HG03097 (cell line): Measurements from ENCODE around the gene PBX1.

ENCODE experiments used
- ATAC-seq: cut with Tn5 transposase; IDR thresholded peaks from one replicate; pipeline ENCODE4 v1.9.1; 2021; ENCODE audit not compliant: unreplicated experiment, low FRiP score

Gene PBX1

DNA sequence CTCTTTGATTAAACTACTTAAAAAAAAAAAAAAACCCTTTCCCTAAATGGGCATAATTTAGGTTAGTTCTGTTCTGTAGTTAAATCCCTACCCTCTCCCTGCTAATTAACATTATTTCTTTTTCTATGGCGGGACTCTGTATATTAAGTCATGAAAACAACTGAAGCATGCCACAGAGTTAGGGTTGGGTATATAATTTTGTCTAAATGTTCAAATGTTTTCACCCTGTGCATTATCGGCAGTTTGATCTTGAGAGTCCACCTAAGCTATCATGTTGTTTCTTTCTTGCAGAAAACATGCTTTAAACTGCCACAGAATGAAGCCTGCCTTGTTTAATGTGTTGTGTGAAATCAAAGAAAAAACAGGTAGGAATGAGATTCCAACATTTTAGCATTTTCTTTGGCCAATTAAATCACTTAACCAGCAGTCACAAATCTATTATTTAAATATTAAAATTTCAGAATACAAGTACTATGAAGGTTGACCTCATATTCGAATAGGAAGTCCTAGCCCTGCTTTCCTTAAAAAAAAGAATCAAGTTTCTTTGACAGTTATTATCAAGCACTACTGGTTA lies 4.0 kb downstream of the PBX1 start:
- ATAC-seq, result no peak

DNA sequence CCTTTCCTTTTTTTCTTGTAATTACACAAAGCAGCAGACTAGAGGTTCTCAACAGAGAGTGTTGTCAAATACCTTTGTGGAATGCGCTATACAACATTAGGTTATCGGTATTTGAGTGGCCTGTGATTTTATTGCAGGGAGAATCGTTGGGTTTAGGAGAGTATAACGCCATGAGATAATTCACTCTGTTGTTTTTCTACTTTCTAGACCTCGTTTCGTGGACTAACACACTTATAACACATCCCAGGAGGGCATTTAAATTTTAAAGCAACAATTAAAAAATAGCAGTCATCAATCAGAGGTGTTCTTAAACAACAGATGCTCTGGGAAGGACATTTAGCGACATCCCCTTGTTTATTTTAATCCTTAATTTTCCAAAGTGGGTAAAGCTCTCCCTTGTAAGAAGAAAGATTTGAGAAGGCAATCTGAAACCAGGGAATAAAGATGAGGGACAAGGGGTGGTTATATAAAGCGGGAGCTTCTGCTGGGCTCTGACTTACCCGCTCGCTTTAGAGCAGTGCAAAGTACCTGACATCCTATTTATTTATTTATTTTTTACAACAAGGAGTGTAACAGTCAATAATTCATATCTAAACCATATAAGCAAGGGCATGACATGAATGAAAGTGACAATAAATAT lies 4.9 kb downstream of the PBX1 start:
- no peak for ATAC-seq

DNA sequence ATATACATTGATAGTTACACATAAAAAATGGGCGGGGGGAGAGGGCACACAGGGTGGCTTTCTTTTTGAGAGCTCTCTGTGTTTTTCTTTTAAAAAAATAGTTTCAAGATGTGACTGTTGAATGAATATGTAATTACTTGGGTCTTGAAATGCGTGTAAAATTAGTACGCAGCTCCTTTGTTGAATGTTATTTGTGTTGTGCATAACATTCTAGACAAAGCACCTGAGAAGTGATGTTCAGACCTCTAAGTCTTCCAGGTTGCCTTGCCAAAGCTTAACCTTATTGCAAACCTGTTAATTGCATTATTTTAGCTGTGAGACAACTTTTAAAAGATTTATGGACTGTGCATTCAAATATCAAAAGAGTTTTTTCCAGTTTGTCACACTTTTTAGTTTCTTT lies 5.4 kb downstream of the PBX1 start:
- ATAC-seq, result no peak

- no peak for ATAC-seq
Measured at GRCh38 chr1:164565357-164565756, 6.4 kb downstream of the PBX1 start.

DNA sequence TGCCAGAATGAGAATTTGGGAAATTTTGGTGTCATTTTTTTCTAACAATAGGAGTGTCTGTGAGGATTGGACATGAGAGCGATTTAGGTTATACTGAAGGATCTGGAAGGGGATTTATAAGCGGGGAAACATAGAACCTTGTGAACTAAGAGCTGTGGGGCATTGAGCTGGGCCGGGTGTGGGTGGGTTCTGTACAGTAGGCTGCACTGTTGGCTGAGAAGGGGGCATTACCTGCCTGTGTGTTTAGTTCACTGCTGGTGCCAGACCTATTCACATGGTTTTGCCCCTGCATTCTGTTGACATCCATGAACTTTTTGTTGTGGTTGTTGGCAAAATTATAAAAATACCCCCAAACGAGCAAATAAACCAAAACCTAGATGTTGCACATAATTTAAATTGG lies 8.8 kb downstream of the PBX1 start:
- no peak for ATAC-seq

DNA sequence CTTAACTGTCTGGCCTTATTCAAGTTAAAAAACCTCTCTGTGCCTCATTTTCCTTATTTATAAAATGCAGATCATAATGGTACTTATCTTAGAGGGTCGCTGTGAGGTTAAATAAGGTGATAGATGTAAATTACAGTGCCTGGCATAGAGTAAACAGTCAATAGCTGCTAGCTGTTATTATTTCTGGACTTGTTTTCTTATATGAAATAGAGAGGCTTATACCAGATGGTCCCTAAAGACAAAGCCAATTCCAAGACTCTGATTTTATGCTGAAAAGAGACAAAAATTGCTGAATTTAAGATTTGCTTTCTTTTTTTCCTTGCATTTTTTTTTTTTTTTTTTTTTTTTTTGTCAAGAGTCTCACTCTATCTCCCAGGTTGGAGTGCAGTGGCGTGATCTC lies 10.3 kb downstream of the PBX1 start:
- no peak for ATAC-seq

DNA sequence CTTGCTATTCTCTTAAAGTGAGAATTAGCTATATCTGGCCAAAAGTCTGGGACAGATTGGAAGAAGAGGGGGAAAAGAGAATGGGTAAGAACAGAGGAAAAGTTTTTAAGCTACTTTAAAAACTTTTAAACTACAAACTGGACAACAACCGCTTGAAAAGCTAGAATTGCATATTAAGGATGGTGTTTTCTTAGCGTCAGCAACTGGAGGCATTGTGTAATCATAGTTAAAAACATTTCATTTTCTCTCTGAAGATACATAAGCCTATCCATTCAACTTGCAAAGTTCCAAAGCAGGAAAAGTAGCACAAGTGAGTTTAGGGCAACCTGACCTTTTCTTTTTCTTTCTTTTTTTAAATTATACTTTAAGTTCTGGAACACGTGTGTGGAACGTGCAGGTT lies 10.9 kb downstream of the PBX1 start:
- ATAC-seq, result no peak

DNA sequence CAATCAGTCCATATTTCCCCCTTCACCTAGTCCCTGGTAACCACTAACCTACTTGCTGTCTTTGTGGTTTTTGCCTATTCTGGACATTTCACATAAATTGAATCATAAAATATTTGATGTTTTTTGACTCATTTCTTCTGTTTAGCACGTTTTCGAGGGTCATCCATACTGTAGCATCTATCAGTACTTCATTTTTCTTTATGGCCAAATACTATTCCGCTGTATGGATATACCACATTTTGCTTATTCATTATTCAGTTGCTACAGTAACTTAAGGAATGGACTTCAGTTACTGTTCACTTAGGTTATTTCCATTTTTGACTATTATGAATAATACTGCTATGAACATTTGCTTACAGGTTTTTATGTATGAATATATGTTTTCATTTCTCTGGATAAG lies 12.3 kb downstream of the PBX1 start:
- ATAC-seq, result no peak

- ATAC-seq, result no peak
Measured at GRCh38 chr1:164575356-164575886, 16.4 kb downstream of the PBX1 start.

DNA sequence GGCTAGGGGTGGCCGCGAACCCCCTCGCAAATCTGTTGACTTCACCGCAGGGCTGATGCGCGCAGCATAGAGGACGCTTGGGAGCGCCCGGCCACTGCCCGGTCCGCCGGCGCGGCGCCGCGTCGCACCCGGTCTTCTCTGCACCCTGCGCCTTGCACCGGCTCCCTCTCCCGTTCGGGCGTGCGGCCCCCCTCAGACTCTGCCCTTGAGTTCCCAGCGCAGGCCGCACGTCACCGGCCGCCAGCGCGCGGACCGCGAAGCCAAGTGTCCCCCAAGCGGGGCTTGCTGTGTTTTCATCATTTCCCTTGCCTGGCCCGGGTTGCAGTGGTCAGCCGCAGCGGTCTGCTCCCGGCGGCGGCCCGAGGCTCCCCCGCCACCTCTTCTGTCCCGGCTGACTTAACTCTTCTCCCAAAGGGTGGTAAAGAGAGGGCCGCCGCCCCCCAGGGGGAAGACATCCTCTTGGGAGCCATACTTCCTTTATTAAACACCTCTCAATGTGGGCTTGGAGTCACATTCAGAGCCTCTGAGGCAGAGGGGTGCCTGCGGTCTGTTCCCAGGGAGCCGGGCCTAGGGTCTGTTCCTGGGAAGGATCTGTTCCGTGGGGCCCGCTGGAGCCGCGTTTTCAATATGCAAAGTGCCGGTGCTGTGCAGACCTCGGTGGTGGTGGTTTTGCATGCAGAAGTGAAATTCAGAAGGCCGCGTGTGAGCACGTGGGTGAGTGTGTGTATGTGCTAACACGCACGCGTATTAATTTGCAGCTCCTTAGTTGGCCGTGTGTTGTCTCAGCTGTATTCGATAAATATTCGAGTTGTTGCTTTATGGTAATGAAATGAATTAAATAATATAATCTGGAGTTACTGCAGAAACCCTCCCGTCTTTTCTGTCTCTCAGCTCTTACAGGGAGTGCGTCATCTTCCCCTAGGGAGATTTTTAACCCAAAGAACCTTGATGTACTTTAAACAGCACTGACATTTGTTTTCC lies 17.6 kb downstream of the PBX1 start:
- no peak for ATAC-seq

DNA sequence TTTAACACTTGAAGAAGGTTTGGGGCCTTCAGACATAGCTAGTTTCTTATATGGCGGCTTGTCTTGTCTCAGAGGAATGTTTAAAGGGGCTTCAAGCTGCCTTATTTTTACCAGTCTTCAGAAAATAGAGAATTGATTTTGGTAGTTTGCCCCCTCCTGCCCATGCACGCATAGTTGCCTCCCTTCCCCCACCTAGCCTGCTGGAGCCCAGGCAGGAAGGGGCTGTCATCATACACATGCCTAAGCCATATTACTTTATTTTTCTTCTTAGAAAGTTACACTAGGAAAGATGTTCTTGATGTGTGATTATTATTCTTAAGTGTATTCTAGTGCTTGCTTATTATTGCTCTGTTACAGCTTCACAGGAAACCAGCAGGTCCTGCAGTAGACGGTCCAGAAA lies 18.3 kb downstream of the PBX1 start:
- no peak for ATAC-seq

GRCh38 chr1:164578479-164579200 lies 19.7 kb downstream of the PBX1 start:
- ATAC-seq, result no peak

- ATAC-seq, result no peak
Measured at GRCh38 chr1:164579381-164579780, 20.4 kb downstream of the PBX1 start.

- ATAC-seq, result no peak
Measured at GRCh38 chr1:164581762-164582161, 22.8 kb downstream of the PBX1 start.

GRCh38 chr1:164583196-164583595 lies 24.2 kb downstream of the PBX1 start:
- no peak for ATAC-seq

DNA sequence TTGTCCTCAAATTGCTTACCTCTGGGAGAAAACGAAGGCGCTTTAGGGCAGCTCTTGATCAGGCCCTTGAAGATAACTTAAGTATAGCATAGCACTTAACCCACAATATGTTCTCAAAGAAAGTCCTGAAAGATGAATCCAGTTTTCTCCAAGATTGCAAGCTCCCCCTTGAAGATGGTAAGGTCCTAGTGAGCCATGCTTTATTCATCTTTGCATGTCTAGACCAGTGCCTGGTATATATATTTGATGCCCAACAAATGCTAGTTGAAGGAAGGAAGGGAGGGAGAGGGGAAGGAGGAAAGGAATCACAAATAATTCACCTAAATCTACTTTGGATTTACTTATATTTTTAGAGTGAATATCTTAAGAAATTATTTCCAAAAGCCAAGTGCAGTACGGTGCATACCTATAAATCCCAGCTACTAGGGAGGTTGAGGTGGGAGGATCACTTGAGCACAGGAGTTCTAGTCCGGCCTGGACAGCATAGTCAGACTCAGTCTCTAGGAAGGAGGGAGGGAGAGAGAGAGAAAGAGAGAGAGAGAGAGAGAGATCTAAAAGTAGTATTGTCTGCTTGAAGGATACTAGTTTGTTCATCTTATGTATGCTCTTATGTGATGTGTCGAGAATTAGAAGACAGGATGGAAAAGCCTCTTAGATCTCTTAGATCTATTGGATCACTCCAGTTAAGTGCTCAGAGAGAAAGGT lies 25.0 kb downstream of the PBX1 start:
- ATAC-seq, result no peak

GRCh38 chr1:164586591-164586990 lies 27.6 kb downstream of the PBX1 start:
- ATAC-seq, result no peak

GRCh38 chr1:164587617-164588501 lies 28.9 kb downstream of the PBX1 start:
- ATAC-seq, result no peak
